HL-60 (cell line): ENCODE data around the gene SPATA6.

ENCODE experiments used
- GABPA ChIP-seq: IDR thresholded peaks from 2 replicates; pipeline ENCODE4 v1.6.1; 2012; ENCODE audit warnings: low read depth
- POLR2AphosphoS5 ChIP-seq: IDR thresholded peaks from 2 replicates; pipeline ENCODE4 v1.6.1; 2012; ENCODE audit warnings: low read depth
- SPI1 ChIP-seq: IDR thresholded peaks from 2 replicates; pipeline ENCODE4 v1.6.1; 2012; ENCODE audit warnings: low read depth, mild to moderate bottlenecking, borderline replicate concordance
- TF ChIP-seq, protein P1 (sequence below): IDR thresholded peaks from one replicate; pipeline ENCODE4 v1.5.1; 2011; ENCODE audit warnings: low read length, control low read depth, inconsistent platforms; ENCODE audit not compliant: insufficient read depth
- TF ChIP-seq, protein P2 (sequence below): IDR thresholded peaks from 2 replicates; pipeline ENCODE4 v1.6.1; 2012; ENCODE audit warnings: low read depth; ENCODE audit not compliant: insufficient replicate concordance

DNA sequence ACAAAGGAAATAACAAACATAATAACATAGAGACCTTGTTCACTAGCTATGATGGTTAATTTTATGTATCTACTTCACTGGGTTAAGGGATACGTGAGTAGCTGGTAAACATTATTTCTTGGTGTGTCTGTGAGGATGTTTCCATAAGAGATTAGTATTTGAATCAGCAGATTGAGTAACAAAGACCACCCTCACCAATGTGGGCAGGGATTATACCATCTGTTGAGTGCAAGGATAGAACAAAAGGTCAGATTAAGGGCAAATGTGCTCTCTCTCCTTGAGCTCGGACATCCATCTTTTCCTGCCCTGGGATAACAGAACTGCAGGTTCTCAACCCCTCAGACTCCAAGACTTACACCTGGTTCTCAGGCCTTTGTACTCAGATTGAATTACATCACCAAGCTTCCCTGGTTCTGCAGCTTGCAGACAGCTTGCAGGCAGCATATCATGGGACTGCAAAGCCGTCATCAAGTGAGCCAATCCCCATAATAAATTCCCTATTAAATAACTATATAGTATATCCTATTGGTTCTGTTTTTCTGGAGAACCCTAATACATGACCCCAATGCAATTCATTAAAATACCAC lies 9.2 kb downstream of the SPATA6 start:
- TF ChIP-seq, protein P1, sequence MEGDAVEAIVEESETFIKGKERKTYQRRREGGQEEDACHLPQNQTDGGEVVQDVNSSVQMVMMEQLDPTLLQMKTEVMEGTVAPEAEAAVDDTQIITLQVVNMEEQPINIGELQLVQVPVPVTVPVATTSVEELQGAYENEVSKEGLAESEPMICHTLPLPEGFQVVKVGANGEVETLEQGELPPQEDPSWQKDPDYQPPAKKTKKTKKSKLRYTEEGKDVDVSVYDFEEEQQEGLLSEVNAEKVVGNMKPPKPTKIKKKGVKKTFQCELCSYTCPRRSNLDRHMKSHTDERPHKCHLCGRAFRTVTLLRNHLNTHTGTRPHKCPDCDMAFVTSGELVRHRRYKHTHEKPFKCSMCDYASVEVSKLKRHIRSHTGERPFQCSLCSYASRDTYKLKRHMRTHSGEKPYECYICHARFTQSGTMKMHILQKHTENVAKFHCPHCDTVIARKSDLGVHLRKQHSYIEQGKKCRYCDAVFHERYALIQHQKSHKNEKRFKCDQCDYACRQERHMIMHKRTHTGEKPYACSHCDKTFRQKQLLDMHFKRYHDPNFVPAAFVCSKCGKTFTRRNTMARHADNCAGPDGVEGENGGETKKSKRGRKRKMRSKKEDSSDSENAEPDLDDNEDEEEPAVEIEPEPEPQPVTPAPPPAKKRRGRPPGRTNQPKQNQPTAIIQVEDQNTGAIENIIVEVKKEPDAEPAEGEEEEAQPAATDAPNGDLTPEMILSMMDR, result no peak
- TF ChIP-seq POLR2AphosphoS5 (no peak), GABPA (no peak), SPI1 (no peak)
- TF ChIP-seq, protein P2, sequence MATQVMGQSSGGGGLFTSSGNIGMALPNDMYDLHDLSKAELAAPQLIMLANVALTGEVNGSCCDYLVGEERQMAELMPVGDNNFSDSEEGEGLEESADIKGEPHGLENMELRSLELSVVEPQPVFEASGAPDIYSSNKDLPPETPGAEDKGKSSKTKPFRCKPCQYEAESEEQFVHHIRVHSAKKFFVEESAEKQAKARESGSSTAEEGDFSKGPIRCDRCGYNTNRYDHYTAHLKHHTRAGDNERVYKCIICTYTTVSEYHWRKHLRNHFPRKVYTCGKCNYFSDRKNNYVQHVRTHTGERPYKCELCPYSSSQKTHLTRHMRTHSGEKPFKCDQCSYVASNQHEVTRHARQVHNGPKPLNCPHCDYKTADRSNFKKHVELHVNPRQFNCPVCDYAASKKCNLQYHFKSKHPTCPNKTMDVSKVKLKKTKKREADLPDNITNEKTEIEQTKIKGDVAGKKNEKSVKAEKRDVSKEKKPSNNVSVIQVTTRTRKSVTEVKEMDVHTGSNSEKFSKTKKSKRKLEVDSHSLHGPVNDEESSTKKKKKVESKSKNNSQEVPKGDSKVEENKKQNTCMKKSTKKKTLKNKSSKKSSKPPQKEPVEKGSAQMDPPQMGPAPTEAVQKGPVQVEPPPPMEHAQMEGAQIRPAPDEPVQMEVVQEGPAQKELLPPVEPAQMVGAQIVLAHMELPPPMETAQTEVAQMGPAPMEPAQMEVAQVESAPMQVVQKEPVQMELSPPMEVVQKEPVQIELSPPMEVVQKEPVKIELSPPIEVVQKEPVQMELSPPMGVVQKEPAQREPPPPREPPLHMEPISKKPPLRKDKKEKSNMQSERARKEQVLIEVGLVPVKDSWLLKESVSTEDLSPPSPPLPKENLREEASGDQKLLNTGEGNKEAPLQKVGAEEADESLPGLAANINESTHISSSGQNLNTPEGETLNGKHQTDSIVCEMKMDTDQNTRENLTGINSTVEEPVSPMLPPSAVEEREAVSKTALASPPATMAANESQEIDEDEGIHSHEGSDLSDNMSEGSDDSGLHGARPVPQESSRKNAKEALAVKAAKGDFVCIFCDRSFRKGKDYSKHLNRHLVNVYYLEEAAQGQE, result no peak
